Activated CD4-positive, alpha-beta memory T cell treated with anti-CD3 and anti-CD28 coated beads, Interleukin-2, amount 10 ng/mL, durations not matched to agents 7 days and 5 days (primary cell): ENCODE results near the gene RIPOR2. TPM values are rescaled to one million over a fixed set of nuclear protein-coding genes. Genes with fewer than 3 reads are reported as not detected.

Experiments used
- CTCF ChIA-PET: fragments of 350-600 bp; sonication (Branson Sonifier 250); formaldehyde crosslinking; loops from one replicate; lab custom pipeline; 2021; ENCODE audit warnings: antibody characterized with exemption, inconsistent platforms; lab: Charles Lee
- POLR2A ChIA-PET: fragments of 350-600 bp; sonication (Branson Sonifier 250); formaldehyde crosslinking; loops from one replicate; lab custom pipeline; 2021; ENCODE audit warnings: antibody characterized with exemption; lab: Charles Lee
- DNase-seq: peaks from one replicate; pipeline ENCODE4 v3.0.0-alpha.2; 2020
- H3K27ac Mint-ChIP-seq: one replicate; pipeline ENCODE4 v1.8.0; 2021; ENCODE audit warnings: mild to moderate bottlenecking, mixed read lengths
- H3K27me3 Mint-ChIP-seq: one replicate; pipeline ENCODE4 v1.8.0; 2021; ENCODE audit warnings: mixed read lengths
- H3K36me3 Mint-ChIP-seq: one replicate; pipeline ENCODE4 v1.8.0; 2021; ENCODE audit warnings: low read depth, mixed read lengths
- H3K4me1 Mint-ChIP-seq: one replicate; pipeline ENCODE4 v1.8.0; 2021; ENCODE audit warnings: mixed read lengths
- H3K4me3 Mint-ChIP-seq: one replicate; pipeline ENCODE4 v1.8.0; 2021; ENCODE audit warnings: mild to moderate bottlenecking, mixed read lengths
- H3K9me3 Mint-ChIP-seq: one replicate; pipeline ENCODE4 v1.8.0; 2021; ENCODE audit warnings: mixed read lengths
- total RNA-seq, 2 experiments: library from RNA; stranded (reverse); gene quantifications; one replicate each; pipeline ENCODE4 v1.2.3, GENCODE V29; 2021

RIPOR2 gene
- total RNA-seq, 2 experiments from 2014 or later, result 234 to 240 TPM

GRCh38 chr6:24868765-24869164, 67.0 kb downstream of the RIPOR2 start:
- Mint-ChIP-seq H3K36me3 (peaks cover 82% of the 10 kb centered on the region), H3K4me3 (no peak overlapping the region), H3K27me3 (no peaks in the 10 kb centered on the region), H3K27ac (no peak overlapping the region), H3K4me1 (peaks cover 33% of the 10 kb centered on the region), H3K9me3 (no peaks in the 10 kb centered on the region)
- POLR2A ChIA-PET, result no interaction called here
- no peak for DNase-seq
- CTCF ChIA-PET, result no interaction called here

- no peak overlapping the region for H3K4me3 Mint-ChIP-seq
- H3K4me1 Mint-ChIP-seq, result peaks cover 46% of the 10 kb centered on the region
Observed at GRCh38 chr6:24867104-24867703, 68.6 kb downstream of the RIPOR2 start.

DNA sequence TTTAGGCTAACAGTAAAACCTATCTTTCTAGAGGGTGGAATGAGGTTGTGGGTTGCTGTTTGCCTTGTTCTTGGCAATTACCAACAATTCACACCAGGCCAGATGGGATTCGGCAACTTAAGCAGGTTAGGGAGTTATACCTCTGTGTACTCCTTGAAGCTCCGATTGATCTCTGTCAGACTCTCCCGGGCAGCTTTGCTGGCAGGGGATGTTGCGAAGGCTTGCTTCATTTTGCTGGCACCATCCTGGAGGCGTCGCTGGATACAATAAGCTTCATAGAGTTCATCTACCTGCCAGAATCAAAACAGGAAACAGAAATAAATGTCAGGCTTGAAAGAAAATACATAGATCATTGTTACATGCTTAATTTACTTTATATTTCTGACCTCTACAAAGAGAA, 70.6 kb downstream of the RIPOR2 start:
- ChIA-PET POLR2A (no interaction called here), CTCF (interaction anchor here (0.8 to 1.3 kb wide), 4 partner anchors 9 to 153 kb away, joined by 3 to 4 read pairs (median 3); no protein-coding TSS in a partner anchor)
- no peak for DNase-seq
- no peaks in the 10 kb centered on the region for H3K27me3 Mint-ChIP-seq
- peaks cover 82% of the 10 kb centered on the region for H3K36me3 Mint-ChIP-seq
- H3K4me1 Mint-ChIP-seq, result peaks cover 64% of the 10 kb centered on the region
- H3K27ac Mint-ChIP-seq, result no peak overlapping the region
- H3K4me3 Mint-ChIP-seq, result no peak overlapping the region
- no peaks in the 10 kb centered on the region for H3K9me3 Mint-ChIP-seq

More at GRCh38 chr6:24867104-24867703, 68.6 kb downstream of the RIPOR2 start:
- DNase-seq, result no peak
- CTCF ChIA-PET, result interaction anchor here (1.5 to 1.6 kb wide), 2 partner anchors 11 to 59 kb away, joined by 3 read pairs; no protein-coding TSS in a partner anchor
- Mint-ChIP-seq H3K27ac (no peak overlapping the region), H3K9me3 (no peaks in the 10 kb centered on the region), H3K36me3 (peaks cover 80% of the 10 kb centered on the region), H3K27me3 (no peaks in the 10 kb centered on the region)
- POLR2A ChIA-PET, result interaction anchor here (0.8 kb wide), 2 partner anchors 9 to 107 kb away, joined by 3 read pairs; no protein-coding TSS in a partner anchor

GRCh38 chr6:24864343-24864742, 71.4 kb downstream of the RIPOR2 start:
- Mint-ChIP-seq H3K27ac (no peak overlapping the region), H3K27me3 (no peaks in the 10 kb centered on the region), H3K4me3 (no peak overlapping the region), H3K4me1 (peaks cover 72% of the 10 kb centered on the region), H3K36me3 (peaks cover 89% of the 10 kb centered on the region), H3K9me3 (no peaks in the 10 kb centered on the region)
- no peak for DNase-seq
- POLR2A ChIA-PET, result no interaction called here
- CTCF ChIA-PET, result interaction anchor here (1.2 to 1.3 kb wide), 2 partner anchors 127 to 154 kb away, joined by 3 to 4 read pairs; no protein-coding TSS in a partner anchor

DNA sequence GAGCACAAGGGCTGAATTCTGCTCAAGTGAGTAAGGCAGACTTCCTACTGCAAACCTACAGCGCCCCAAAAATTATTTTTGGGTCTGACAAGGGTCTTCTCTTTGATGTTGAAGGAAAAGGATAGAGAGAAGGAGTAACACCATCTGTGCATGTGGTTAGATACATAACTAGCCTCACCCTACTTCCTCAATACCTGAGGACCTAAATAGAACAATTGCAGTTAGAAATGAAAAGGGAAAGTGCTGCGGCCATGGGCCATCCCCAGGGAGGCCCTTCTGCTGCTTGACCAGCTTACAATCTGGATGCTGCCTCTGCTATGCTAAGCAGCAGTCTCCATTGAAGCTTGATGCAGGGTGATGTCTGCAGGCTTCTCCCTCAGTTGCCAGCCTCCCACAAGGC, 73.8 kb downstream of the RIPOR2 start:
- H3K4me3 Mint-ChIP-seq, result no peak overlapping the region

GRCh38 chr6:24859608-24860200, 76.1 kb downstream of the RIPOR2 start:
- Mint-ChIP-seq H3K27ac (peak overlapping the region; percentile 90), H3K36me3 (peaks cover 90% of the 10 kb centered on the region), H3K4me1 (peaks cover 83% of the 10 kb centered on the region), H3K27me3 (no peaks in the 10 kb centered on the region), H3K4me3 (no peak overlapping the region), H3K9me3 (no peaks in the 10 kb centered on the region)
- POLR2A ChIA-PET, result interaction anchor here (0.6 to 6.0 kb wide), 4 partner anchors 76 to 208 kb away, joined by 3 to 83 read pairs (median 4); partner anchors contain the start of gene RIPOR2
- CTCF ChIA-PET, result interaction anchor here (6.3 to 9.2 kb wide), 2 partner anchors 159 to 168 kb away, joined by 54 to 153 read pairs; no protein-coding TSS in a partner anchor
- no peak for DNase-seq

More for the DNA sequence above, 73.8 kb downstream of the RIPOR2 start:
- CTCF ChIA-PET, result interaction anchor here (1.7 kb wide), 1 partner anchor 130 kb away, joined by 5 read pairs; no protein-coding TSS in a partner anchor
- Mint-ChIP-seq H3K27me3 (no peaks in the 10 kb centered on the region), H3K36me3 (peaks cover 90% of the 10 kb centered on the region), H3K9me3 (no peaks in the 10 kb centered on the region), H3K27ac (no peak overlapping the region), H3K4me1 (peaks cover 76% of the 10 kb centered on the region)
- no peak for DNase-seq
- POLR2A ChIA-PET, result interaction anchor here (0.7 to 0.9 kb wide), 3 partner anchors 16 to 130 kb away, joined by 3 to 4 read pairs (median 3); no protein-coding TSS in a partner anchor

GRCh38 chr6:24859132-24859531, 76.6 kb downstream of the RIPOR2 start:
- no peak for DNase-seq
- peak overlapping the region; percentile 18 for H3K4me3 Mint-ChIP-seq
- POLR2A ChIA-PET, result interaction anchor here (1.0 to 6.0 kb wide), 12 partner anchors 52 to 208 kb away, joined by 3 to 83 read pairs (median 4); partner anchors contain the start of gene RIPOR2
- H3K27ac Mint-ChIP-seq, result peak overlapping the region; percentile 90
- CTCF ChIA-PET, result interaction anchor here (4.1 to 9.2 kb wide), 3 partner anchors 75 to 168 kb away, joined by 45 to 153 read pairs (median 54); partner anchors contain the start of gene RIPOR2
- H3K4me1 Mint-ChIP-seq, result peaks cover 78% of the 10 kb centered on the region
- H3K9me3 Mint-ChIP-seq, result no peaks in the 10 kb centered on the region
- H3K27me3 Mint-ChIP-seq, result no peaks in the 10 kb centered on the region
- H3K36me3 Mint-ChIP-seq, result peaks cover 88% of the 10 kb centered on the region

DNA sequence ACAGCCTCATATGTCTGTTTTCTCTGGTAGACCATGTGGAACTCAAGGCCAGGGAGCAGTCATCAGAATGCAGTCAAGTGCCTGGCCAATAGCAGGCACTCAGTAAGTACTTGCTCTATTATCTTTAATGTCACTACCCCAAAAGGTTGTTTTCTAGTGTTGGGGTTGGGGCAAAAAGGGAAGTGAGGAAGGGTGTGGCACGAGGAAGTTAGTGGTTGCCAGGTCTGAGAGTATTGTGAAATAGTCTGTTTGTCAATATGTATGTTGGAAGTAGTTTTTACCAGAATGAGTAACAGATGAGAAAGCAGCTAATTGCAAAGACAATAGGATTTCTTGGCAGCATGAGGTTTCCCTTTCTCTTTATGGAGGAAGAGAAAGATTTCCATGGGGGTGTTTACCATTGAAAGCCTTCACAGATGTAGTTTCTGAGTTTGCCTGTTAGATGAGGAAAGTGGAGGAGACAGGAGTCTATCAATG, 77.5 kb downstream of the RIPOR2 start:
- peak overlapping the region; percentile 47 for H3K4me3 Mint-ChIP-seq
- peaks cover 75% of the 10 kb centered on the region for H3K4me1 Mint-ChIP-seq
- no peaks in the 10 kb centered on the region for H3K27me3 Mint-ChIP-seq
- no peaks in the 10 kb centered on the region for H3K9me3 Mint-ChIP-seq
- peak overlapping the region; percentile 90 for H3K27ac Mint-ChIP-seq
- ChIA-PET POLR2A (interaction anchor here (0.9 to 6.0 kb wide), 19 partner anchors 9 to 209 kb away, joined by 3 to 83 read pairs (median 6); partner anchors contain the start of gene RIPOR2), CTCF (interaction anchor here (1.0 to 9.2 kb wide), 12 partner anchors 13 to 212 kb away, joined by 3 to 153 read pairs (median 14); partner anchors contain the start of gene RIPOR2)
- DNase-seq, result peak; percentile 70
- peaks cover 91% of the 10 kb centered on the region for H3K36me3 Mint-ChIP-seq

DNA sequence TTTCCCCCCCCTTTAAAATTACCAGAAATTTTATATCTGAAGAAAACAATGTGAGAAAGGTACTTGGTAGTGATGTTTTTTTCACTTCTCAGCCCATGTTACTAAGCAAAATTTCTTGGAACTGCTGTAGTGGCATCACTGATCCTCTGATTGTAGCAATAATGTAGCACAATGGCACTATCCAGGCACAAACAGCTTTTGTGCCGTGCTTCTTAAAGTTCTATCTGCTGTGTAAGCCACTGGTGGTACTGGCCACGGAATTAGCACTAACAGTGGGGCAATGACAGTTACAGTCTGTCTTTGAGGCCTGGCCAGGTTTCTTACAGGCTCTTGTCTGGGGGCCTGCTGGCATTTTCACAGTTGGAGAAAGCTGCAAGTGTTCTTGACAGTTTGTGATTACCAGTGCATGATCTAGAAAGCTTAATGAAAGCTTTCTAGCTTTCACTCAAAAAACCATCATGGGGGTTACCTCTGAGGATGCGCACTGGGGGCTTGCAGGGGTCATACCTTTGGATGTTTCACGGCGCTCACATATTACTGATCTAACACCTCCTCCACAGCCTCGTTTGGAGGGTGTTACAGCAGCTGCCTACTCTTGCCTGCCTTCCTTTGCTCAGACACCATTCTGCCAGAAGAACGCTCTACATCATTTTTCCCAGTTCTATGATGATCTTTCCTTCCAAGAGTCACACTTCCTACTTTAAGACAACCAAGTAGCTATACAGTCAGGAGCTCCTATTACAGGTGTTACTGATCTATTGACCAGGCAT, 78.7 kb downstream of the RIPOR2 start:
- peak; percentile 29 for DNase-seq
- Mint-ChIP-seq H3K27ac (peak overlapping the region; percentile 90), H3K27me3 (no peaks in the 10 kb centered on the region), H3K4me3 (no peak overlapping the region), H3K9me3 (no peaks in the 10 kb centered on the region), H3K4me1 (peaks cover 65% of the 10 kb centered on the region), H3K36me3 (peaks cover 91% of the 10 kb centered on the region)
- ChIA-PET POLR2A (interaction anchor here (1.0 to 6.0 kb wide), 16 partner anchors 9 to 170 kb away, joined by 3 to 83 read pairs (median 13); partner anchors contain the start of gene RIPOR2), CTCF (interaction anchor here (0.7 to 9.2 kb wide), 26 partner anchors 9 to 219 kb away, joined by 3 to 153 read pairs (median 6); partner anchors contain the start of gene RIPOR2)

DNA sequence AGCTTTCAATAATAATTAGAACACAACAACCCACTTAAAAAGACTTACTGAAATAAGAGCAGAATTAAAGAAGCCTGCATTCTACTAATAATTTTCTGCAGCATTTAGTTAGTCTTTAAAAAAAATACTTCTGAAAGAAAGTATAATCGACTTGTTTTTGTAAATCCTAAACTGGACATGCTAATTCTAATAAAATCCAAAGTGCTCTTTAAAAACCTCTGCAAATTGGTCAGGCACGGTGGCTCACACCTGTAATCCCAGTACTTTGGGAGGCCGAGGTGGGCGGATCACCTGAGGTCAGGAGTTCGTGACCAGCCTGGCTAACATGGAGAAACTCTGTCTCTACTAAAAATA, 79.5 kb downstream of the RIPOR2 start:
- DNase-seq, result no peak
- peaks cover 60% of the 10 kb centered on the region for H3K4me1 Mint-ChIP-seq
- H3K36me3 Mint-ChIP-seq, result peaks cover 87% of the 10 kb centered on the region
- POLR2A ChIA-PET, result interaction anchor here (1.0 to 6.0 kb wide), 14 partner anchors 9 to 171 kb away, joined by 3 to 83 read pairs (median 24); partner anchors contain the start of gene RIPOR2
- no peaks in the 10 kb centered on the region for H3K9me3 Mint-ChIP-seq
- no peaks in the 10 kb centered on the region for H3K27me3 Mint-ChIP-seq
- peak overlapping the region; percentile 8 for H3K4me3 Mint-ChIP-seq
- H3K27ac Mint-ChIP-seq, result peak overlapping the region; percentile 90
- CTCF ChIA-PET, result interaction anchor here (0.8 to 9.2 kb wide), 40 partner anchors 9 to 279 kb away, joined by 3 to 153 read pairs (median 5); partner anchors contain the start of gene RIPOR2

DNA sequence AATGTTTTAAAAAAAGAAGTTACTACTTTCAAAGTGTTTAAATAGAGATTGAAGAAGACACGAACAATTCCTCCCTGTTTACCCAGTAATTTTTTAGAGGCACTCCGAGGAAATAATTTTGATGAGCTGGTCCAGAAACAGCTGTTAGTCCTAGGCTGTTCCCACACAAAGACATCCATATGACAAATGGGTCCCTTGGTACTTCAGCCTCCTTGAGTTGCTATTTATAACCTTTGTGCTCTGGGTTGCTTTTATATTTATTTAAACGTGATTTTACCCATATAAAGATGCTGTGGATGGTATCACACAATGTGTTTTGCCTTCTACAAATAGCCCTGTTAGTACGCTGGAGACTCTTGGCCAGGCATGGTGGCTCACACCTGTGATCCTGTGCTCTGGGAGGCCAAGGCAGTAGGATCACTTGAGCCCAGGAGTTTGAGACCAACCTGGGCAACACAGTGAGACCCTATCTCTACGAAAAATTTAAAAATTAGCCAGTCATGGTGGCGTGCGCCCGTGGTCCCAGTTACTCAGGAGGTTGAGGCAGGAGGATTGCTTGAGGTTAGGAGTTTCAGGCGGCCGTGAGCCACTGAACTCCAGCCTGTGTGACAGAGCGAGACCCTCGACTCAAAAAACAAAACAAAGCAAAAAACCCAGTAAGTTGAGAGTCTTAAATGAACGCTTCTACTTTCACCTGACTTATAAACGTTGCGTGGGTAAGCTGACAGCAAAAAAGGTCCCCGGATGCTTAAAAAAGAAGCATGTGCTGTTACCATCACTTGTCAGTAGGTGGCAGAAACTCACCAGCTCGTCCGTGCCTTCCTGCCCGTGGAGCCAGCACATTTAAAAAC, 80.1 kb downstream of the RIPOR2 start:
- H3K9me3 Mint-ChIP-seq, result no peaks in the 10 kb centered on the region
- peak overlapping the region; percentile 90 for H3K27ac Mint-ChIP-seq
- peaks cover 87% of the 10 kb centered on the region for H3K36me3 Mint-ChIP-seq
- ChIA-PET POLR2A (interaction anchor here (1.0 to 6.0 kb wide), 13 partner anchors 8 to 171 kb away, joined by 3 to 83 read pairs (median 28); partner anchors contain the start of gene RIPOR2), CTCF (interaction anchor here (0.8 to 9.2 kb wide), 41 partner anchors 9 to 280 kb away, joined by 3 to 153 read pairs (median 5); partner anchors contain the start of gene RIPOR2)
- no peak overlapping the region for H3K4me3 Mint-ChIP-seq
- H3K4me1 Mint-ChIP-seq, result peaks cover 55% of the 10 kb centered on the region
- no peaks in the 10 kb centered on the region for H3K27me3 Mint-ChIP-seq
- DNase-seq, result peak; percentile 75
